Activated CD8-positive, alpha-beta memory T cell treated with anti-CD3 and anti-CD28 coated beads for 24 hours (primary cell): ENCODE measurements around the gene RGS3.

ENCODE experiments used
- DNase-seq: peaks from one replicate; pipeline ENCODE4 v3.0.0-alpha.2; 2020

Gene RGS3

DNA sequence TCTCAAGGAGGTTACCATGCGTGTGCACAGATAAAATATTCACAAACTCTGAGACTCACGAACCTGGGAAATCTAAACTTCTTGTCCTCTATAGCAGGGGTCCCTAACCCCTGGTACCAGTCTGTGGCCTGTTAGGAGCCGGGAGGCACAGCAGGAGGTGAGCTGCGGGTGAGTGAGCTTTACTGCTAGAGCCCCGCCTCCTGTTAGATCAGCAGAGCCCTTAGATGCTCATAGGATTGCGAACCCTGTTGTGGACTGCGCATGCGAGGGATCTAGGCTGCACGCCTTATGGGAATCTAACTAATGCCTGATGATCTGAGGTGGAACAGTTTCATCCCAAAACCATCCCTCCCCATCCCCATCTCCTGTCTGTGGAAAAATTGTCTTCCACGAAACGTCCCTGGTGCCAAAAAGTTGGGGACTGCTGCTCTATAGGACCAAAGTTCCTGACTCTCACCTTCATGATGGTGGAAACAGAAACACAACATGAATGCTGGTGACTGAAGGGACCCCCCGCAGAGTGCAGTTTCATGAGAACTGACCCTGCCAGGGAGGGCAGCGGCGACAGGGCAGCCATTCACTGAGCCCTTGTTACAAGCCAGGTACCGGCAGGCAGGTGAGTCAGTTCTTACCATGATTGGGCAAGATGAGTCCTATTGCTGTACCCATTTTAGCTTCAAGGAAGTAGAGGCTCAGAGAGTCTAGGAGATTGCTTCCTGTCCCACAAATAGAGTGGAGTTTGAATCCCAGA, 181.9 kb downstream of the RGS3 start:
- no peak for DNase-seq

DNA sequence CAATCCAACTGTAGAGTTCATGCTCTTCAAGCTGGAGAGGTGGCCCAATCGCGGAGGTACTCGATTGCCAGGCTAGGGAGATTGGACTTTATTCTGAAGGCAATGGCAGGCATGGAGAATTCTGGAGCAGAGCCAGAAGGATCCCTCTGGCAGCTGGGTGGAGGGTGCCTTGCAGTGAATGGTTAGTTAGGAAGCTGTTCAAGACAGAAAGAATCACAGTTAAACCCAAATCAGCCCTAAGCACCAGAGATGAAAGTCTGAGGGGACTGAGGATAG, 182.4 kb downstream of the RGS3 start:
- no peak for DNase-seq

DNA sequence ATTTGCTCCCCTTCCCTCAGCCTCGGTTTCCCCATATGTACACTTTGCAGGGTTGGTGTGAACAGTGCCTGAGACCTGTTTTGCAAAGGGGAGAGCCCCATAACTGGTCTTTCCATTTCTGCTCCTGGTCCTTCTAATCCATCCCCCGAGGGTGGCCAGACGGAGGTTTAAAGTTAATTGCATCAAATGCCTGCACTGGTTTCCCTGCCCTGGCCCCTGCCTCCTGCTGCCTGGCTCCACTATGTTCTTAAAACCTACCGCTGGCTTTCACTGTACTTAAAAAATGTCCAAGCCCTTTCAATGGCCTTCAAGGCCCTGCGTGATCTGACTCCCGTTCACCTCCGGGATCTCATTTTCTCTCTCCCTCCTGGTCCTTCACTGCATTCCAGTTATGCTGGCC, 183.0 kb downstream of the RGS3 start:
- DNase-seq, result no peak
